GM12891 (cell line): ENCODE measurements around the gene INSIG2.

Experiments
- POLR2A ChIP-seq: IDR thresholded peaks from 2 replicates; pipeline ENCODE4 v1.6.1; 2011; ENCODE audit warnings: low read depth, low read length, control low read depth
- POU2F2 ChIP-seq: IDR thresholded peaks from 2 replicates; pipeline ENCODE4 v1.6.1; 2011; ENCODE audit warnings: low read depth, mild to moderate bottlenecking, control low read depth, low read length, moderate library complexity

DNA sequence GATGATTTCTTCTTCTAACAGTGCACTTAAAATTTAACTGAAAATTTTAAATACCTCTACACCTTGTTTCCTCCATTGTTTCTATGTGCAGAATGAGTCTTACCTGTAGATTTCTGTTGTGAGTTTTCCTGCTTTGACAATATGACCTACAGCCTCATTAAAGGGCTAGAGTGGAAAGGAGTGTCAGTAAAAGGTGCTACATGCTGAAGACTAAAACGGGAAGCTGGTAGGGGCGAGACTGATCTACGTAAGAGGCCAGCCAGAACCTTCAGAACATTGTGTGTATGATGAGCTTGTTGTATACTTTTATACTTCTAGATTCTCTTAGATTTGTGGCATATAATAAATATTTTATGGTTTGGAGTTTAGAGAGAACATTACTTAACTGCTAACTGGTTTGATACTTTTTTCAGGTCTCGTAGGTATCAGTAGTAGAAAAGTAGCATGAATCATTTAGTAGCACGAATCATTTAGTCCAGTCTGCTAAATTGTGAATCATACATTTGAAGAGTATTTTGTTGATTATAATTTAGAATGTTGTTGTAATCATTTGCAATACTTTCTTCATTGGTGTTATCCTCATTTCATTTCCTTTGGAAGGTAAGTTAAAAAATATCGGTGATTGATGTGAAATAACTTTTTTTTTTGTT, 14.3 kb downstream of the INSIG2 start:
- TF ChIP-seq POU2F2 (no peak), POLR2A (no peak)
